Hindlimb muscle (tissue), 1 donor: Measurements from ENCODE around the gene STARD6. TPM values are rescaled to one million over a fixed set of nuclear protein-coding genes. Genes with fewer than 3 reads are reported as not detected.

Source experiments
- polyA plus RNA-seq: library from polyadenylated mRNA; unstranded; fragments of 120-200 nt; gene quantifications from one replicate; pipeline ENCODE4 v1.2.1, GENCODE V29; 2013; ENCODE audit not compliant: insufficient read length

STARD6 gene
- polyA plus RNA-seq, 1 donor = not detected

Other genes starting within 250 kb of the STARD6 start
- gene MBD2, start 133.2 kb downstream of the STARD6 start, polyA plus RNA-seq = 38.9 TPM
- 20.9 TPM for gene POLI, start 88.3 kb downstream of the STARD6 start, polyA plus RNA-seq
- 5.0 TPM for gene C18orf54, start within 50 bp of the STARD6 start, polyA plus RNA-seq
- gene DYNAP, start 233.4 kb upstream of the STARD6 start, polyA plus RNA-seq = not detected